Liver (tissue), 3 donors: ENCODE measurements around the gene ADAMTS15.

Experiments used
- ATF3 ChIP-seq: IDR thresholded peaks from 2 replicates; pipeline ENCODE4 v1.6.1; 2016; ENCODE audit warnings: antibody characterized with exemption
- CTCF ChIP-seq: fragments of 150-350 bp; IDR thresholded peaks from 2 replicates; pipeline ENCODE4 v1.5.1; 2017; ENCODE audit warnings: improper control_type of control experiment, low read depth, low read length; ENCODE audit not compliant: missing input control
- HNF4G ChIP-seq: IDR thresholded peaks from 2 replicates; pipeline ENCODE4 v1.6.1; 2016; ENCODE audit warnings: antibody characterized with exemption
- JUND ChIP-seq, 2 donors: IDR thresholded peaks; 2 replicates each; pipeline ENCODE4 v1.6.1; 2016; ENCODE audit warnings: antibody characterized with exemption in 2 of 2
- MAX ChIP-seq: IDR thresholded peaks from 2 replicates; pipeline ENCODE4 v1.6.1; 2016; ENCODE audit warnings: antibody characterized with exemption
- RAD21 ChIP-seq, 2 donors: IDR thresholded peaks; 2 replicates each; pipeline ENCODE4 v1.6.1; 2016; ENCODE audit warnings: antibody characterized with exemption in 2 of 2, mild to moderate bottlenecking in 2 of 2
- REST ChIP-seq: IDR thresholded peaks from 2 replicates; pipeline ENCODE4 v1.6.1; 2016; ENCODE audit warnings: antibody characterized with exemption, mild to moderate bottlenecking
- SP1 ChIP-seq: IDR thresholded peaks from 2 replicates; pipeline ENCODE4 v1.6.1; 2018; ENCODE audit warnings: antibody characterized with exemption, mild to moderate bottlenecking
- TAF1 ChIP-seq: conservative IDR thresholded peaks from 2 replicates; pipeline ENCODE4 v1.6.1; 2016; ENCODE audit warnings: antibody characterized with exemption, mild to moderate bottlenecking
- YY1 ChIP-seq: IDR thresholded peaks from 2 replicates; pipeline ENCODE4 v1.6.1; 2016; ENCODE audit warnings: antibody characterized with exemption, mild to moderate bottlenecking
- ZBTB33 ChIP-seq: IDR thresholded peaks from 2 replicates; pipeline ENCODE4 v1.6.1; 2016; ENCODE audit warnings: antibody characterized with exemption
- donor health status: healthy.
- donor health status: healthy.

- TF ChIP-seq REST: no peak
- TF ChIP-seq CTCF: no peak
- no peak for TF ChIP-seq YY1
- TF ChIP-seq MAX: no peak
- TF ChIP-seq ATF3: no peak
- TF ChIP-seq TAF1: no peak
- no peak for TF ChIP-seq SP1
- no peak for TF ChIP-seq JUND (IDR thresholded peaks at IDR 0.05)
- TF ChIP-seq RAD21 (IDR thresholded peaks at IDR 0.05): no peak
- no peak for TF ChIP-seq HNF4G
- TF ChIP-seq ZBTB33: no peak
Observed at GRCh38 chr11:130421199-130421585, 27.3 kb upstream of the ADAMTS15 start.
